ENCODE results near the gene CHRNA7. TPM values are rescaled to one million over a fixed set of nuclear protein-coding genes. Genes with fewer than 3 reads are reported as not detected.

CHRNA7 gene
- total RNA-seq, 1 donor from 2014 or later, result 5.3 TPM

GRCh38 chr15:32113224-32113623 is 82.9 kb downstream of the CHRNA7 start:
- DNase-seq (ENCODE audit: extremely low spot score, unreplicated experiment), result no peak
- Mint-ChIP-seq H3K4me1 (ENCODE audit: unreplicated experiment) (peaks cover under 1% of the 10 kb centered on the region), H3K4me3 (no peak overlapping the region), H3K9me3 (no peaks in the 10 kb centered on the region), H3K27ac (no peak overlapping the region), H3K36me3 (no peaks in the 10 kb centered on the region), H3K27me3 (peaks cover 2% of the 10 kb centered on the region)
- TF ChIP-seq, protein P1, sequence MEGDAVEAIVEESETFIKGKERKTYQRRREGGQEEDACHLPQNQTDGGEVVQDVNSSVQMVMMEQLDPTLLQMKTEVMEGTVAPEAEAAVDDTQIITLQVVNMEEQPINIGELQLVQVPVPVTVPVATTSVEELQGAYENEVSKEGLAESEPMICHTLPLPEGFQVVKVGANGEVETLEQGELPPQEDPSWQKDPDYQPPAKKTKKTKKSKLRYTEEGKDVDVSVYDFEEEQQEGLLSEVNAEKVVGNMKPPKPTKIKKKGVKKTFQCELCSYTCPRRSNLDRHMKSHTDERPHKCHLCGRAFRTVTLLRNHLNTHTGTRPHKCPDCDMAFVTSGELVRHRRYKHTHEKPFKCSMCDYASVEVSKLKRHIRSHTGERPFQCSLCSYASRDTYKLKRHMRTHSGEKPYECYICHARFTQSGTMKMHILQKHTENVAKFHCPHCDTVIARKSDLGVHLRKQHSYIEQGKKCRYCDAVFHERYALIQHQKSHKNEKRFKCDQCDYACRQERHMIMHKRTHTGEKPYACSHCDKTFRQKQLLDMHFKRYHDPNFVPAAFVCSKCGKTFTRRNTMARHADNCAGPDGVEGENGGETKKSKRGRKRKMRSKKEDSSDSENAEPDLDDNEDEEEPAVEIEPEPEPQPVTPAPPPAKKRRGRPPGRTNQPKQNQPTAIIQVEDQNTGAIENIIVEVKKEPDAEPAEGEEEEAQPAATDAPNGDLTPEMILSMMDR (conservative IDR thresholded peaks at IDR 0.05), result no peak

DNA sequence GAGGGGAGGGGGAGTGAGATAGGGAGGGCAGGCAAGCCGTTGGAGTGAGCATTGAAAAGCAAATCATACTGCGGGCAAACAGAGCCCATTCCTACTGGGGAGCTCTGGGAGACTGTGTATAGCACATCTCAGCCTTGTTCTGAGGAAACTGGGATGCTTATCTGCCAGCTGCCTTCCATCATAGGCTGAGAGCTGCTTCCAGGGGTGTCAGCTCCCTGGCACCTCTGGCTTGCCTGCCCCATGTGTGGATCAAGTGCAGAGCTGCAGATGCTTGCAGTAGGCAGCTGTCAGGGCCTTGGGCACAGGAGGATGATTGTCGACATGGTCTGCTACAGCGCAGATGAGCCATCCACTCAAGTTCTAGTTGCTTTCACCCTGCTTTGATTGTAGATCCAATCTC is 86.8 kb downstream of the CHRNA7 start:
- H3K27ac Mint-ChIP-seq, result no peak overlapping the region
- no peak for DNase-seq (ENCODE audit: extremely low spot score, unreplicated experiment)
- no peaks in the 10 kb centered on the region for H3K9me3 Mint-ChIP-seq
- TF ChIP-seq, protein P1 (conservative IDR thresholded peaks at IDR 0.05), result no peak
- H3K27me3 Mint-ChIP-seq, result peaks cover 13% of the 10 kb centered on the region
- H3K4me3 Mint-ChIP-seq, result no peak overlapping the region
- H3K4me1 Mint-ChIP-seq (ENCODE audit: unreplicated experiment), result peaks cover 13% of the 10 kb centered on the region
- H3K36me3 Mint-ChIP-seq, result no peaks in the 10 kb centered on the region

GRCh38 chr15:32119286-32119685 is 89.0 kb downstream of the CHRNA7 start:
- H3K4me3 Mint-ChIP-seq, result no peak overlapping the region
- no peak overlapping the region for H3K27ac Mint-ChIP-seq
- no peak for DNase-seq (ENCODE audit: extremely low spot score, unreplicated experiment)
- peaks cover 13% of the 10 kb centered on the region for H3K4me1 Mint-ChIP-seq (ENCODE audit: unreplicated experiment)
- H3K27me3 Mint-ChIP-seq, result peaks cover 21% of the 10 kb centered on the region
- TF ChIP-seq, protein P1 (conservative IDR thresholded peaks at IDR 0.05), result no peak
- no peaks in the 10 kb centered on the region for H3K9me3 Mint-ChIP-seq
- H3K36me3 Mint-ChIP-seq, result no peaks in the 10 kb centered on the region

DNA sequence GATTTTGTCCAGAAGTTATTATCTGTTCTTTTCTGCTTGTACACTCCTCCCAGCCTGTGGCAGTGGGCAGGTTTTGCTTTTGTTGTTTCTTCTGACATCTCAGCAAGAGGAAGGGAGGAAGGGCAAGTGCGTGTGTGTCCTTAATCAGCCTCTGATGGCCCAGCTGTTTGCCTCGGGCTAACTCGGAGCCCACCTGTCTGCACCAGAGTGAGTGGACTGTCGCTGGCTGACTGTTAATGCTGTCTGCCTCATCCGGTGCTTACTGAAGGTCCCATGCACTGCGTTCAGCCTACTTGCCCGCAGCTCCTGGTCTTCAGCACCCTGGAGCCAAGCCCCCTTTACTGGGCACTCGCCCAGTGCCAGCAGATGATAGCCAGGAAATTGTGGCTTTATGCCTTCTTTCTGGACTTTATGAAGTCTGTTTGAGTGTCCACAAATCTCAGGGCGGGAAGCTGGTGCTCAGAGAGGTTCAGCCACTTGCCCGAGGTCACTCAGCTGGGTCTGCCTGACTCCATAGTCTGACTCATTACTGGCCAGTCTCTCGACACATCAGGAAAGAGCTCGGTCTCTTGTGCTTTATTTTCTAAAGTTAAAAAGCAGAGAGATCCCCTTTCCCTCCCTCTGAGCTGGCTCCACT is 89.5 kb downstream of the CHRNA7 start:
- Mint-ChIP-seq H3K36me3 (no peaks in the 10 kb centered on the region), H3K27me3 (peaks cover 27% of the 10 kb centered on the region), H3K4me1 (ENCODE audit: unreplicated experiment) (peaks cover 15% of the 10 kb centered on the region), H3K4me3 (no peak overlapping the region), H3K9me3 (no peaks in the 10 kb centered on the region), H3K27ac (no peak overlapping the region)
- TF ChIP-seq, protein P1 (conservative IDR thresholded peaks at IDR 0.05), result no peak
- no peak for DNase-seq (ENCODE audit: extremely low spot score, unreplicated experiment)

GRCh38 chr15:32120577-32121383 is 90.5 kb downstream of the CHRNA7 start:
- Mint-ChIP-seq H3K27ac (no peak overlapping the region), H3K36me3 (no peaks in the 10 kb centered on the region), H3K9me3 (no peaks in the 10 kb centered on the region), H3K27me3 (peaks cover 34% of the 10 kb centered on the region), H3K4me1 (ENCODE audit: unreplicated experiment) (peaks cover 24% of the 10 kb centered on the region), H3K4me3 (no peak overlapping the region)
- DNase-seq (ENCODE audit: extremely low spot score, unreplicated experiment), result no peak
- TF ChIP-seq, protein P1 (conservative IDR thresholded peaks at IDR 0.05), result no peak
